Neuron (in vitro differentiated cells): Measurements from ENCODE around the gene SLC16A14.

Source experiments
- H2AFZ ChIP-seq: one replicate; pipeline ENCODE4 v1.6.1; 2013; ENCODE audit warnings: low read depth, mild to moderate bottlenecking, inconsistent platforms, low read length, moderate library complexity
- H3K27me3 ChIP-seq: one replicate; pipeline ENCODE4 v1.6.1; 2013; ENCODE audit warnings: low read length; ENCODE audit not compliant: insufficient read depth
- H3K36me3 ChIP-seq: one replicate; pipeline ENCODE4 v1.6.1; 2013; ENCODE audit warnings: low read length; ENCODE audit not compliant: insufficient read depth
- H3K4me1 ChIP-seq: one replicate; pipeline ENCODE4 v1.6.1; 2013; ENCODE audit warnings: low read length; ENCODE audit not compliant: insufficient read depth
- H3K4me3 ChIP-seq: 2 replicates; pipeline ENCODE4 v1.5.1; 2013; ENCODE audit warnings: mild to moderate bottlenecking, low read length, moderate library complexity
- H3K9me3 ChIP-seq: one replicate; pipeline ENCODE4 v1.6.1; 2013; ENCODE audit warnings: low read length

The SLC16A14 gene

GRCh38 chr2:230060672-230061293 is 7.9 kb downstream of the SLC16A14 start:
- no peaks in the 10 kb centered on the region for H3K9me3 ChIP-seq
- H3K4me3 ChIP-seq: no peak overlapping the region
- H2AFZ ChIP-seq: no peak overlapping the region
- no peaks in the 10 kb centered on the region for H3K4me1 ChIP-seq
- H3K36me3 ChIP-seq: peaks cover 61% of the 10 kb centered on the region
- no peaks in the 10 kb centered on the region for H3K27me3 ChIP-seq

GRCh38 chr2:230053753-230054478 is 14.8 kb downstream of the SLC16A14 start:
- Histone ChIP-seq H3K27me3 (no peaks in the 10 kb centered on the region), H3K4me3 (no peak overlapping the region), H3K4me1 (no peaks in the 10 kb centered on the region), H3K36me3 (peaks cover 62% of the 10 kb centered on the region), H3K9me3 (no peaks in the 10 kb centered on the region), H2AFZ (no peak overlapping the region)

- Histone ChIP-seq H2AFZ (no peak overlapping the region), H3K4me3 (no peak overlapping the region), H3K9me3 (no peaks in the 10 kb centered on the region), H3K4me1 (no peaks in the 10 kb centered on the region), H3K27me3 (no peaks in the 10 kb centered on the region), H3K36me3 (peaks cover 62% of the 10 kb centered on the region)
Measured at GRCh38 chr2:230052299-230052698, 16.4 kb downstream of the SLC16A14 start.

- peaks cover 4% of the 10 kb centered on the region for H3K9me3 ChIP-seq
- no peaks in the 10 kb centered on the region for H3K27me3 ChIP-seq
- peaks cover 71% of the 10 kb centered on the region for H3K36me3 ChIP-seq
- H3K4me1 ChIP-seq: no peaks in the 10 kb centered on the region
- no peak overlapping the region for H2AFZ ChIP-seq
- no peak overlapping the region for H3K4me3 ChIP-seq
Measured at GRCh38 chr2:230050136-230050535, 18.6 kb downstream of the SLC16A14 start.

- Histone ChIP-seq H3K9me3 (peaks cover 4% of the 10 kb centered on the region), H3K36me3 (peaks cover 74% of the 10 kb centered on the region), H3K4me3 (no peak overlapping the region), H3K27me3 (no peaks in the 10 kb centered on the region), H2AFZ (no peak overlapping the region), H3K4me1 (no peaks in the 10 kb centered on the region)
Measured at GRCh38 chr2:230048010-230048671, 20.6 kb downstream of the SLC16A14 start.

GRCh38 chr2:230046491-230046890 is 22.2 kb downstream of the SLC16A14 start:
- Histone ChIP-seq H2AFZ (no peak overlapping the region), H3K36me3 (peaks cover 82% of the 10 kb centered on the region), H3K4me1 (no peaks in the 10 kb centered on the region), H3K4me3 (no peak overlapping the region), H3K27me3 (no peaks in the 10 kb centered on the region), H3K9me3 (peaks cover 4% of the 10 kb centered on the region)

GRCh38 chr2:230043461-230043860 is 25.3 kb downstream of the SLC16A14 start:
- no peak overlapping the region for H2AFZ ChIP-seq
- no peaks in the 10 kb centered on the region for H3K27me3 ChIP-seq
- peaks cover 4% of the 10 kb centered on the region for H3K9me3 ChIP-seq
- H3K4me1 ChIP-seq: no peaks in the 10 kb centered on the region
- peaks cover 65% of the 10 kb centered on the region for H3K36me3 ChIP-seq
- no peak overlapping the region for H3K4me3 ChIP-seq

- H3K27me3 ChIP-seq: no peaks in the 10 kb centered on the region
- H3K36me3 ChIP-seq: peaks cover 60% of the 10 kb centered on the region
- no peak overlapping the region for H2AFZ ChIP-seq
- peaks cover 4% of the 10 kb centered on the region for H3K9me3 ChIP-seq
- no peaks in the 10 kb centered on the region for H3K4me1 ChIP-seq
- no peak overlapping the region for H3K4me3 ChIP-seq
Measured at GRCh38 chr2:230043025-230043424, 25.7 kb downstream of the SLC16A14 start.

GRCh38 chr2:230042195-230042594 is 26.5 kb downstream of the SLC16A14 start:
- peaks cover 4% of the 10 kb centered on the region for H3K9me3 ChIP-seq

GRCh38 chr2:230023313-230023712 is 45.4 kb downstream of the SLC16A14 start:
- no peak overlapping the region for H2AFZ ChIP-seq
- H3K4me3 ChIP-seq: no peak overlapping the region
- H3K27me3 ChIP-seq: no peaks in the 10 kb centered on the region
- H3K36me3 ChIP-seq: no peaks in the 10 kb centered on the region
- H3K4me1 ChIP-seq: no peaks in the 10 kb centered on the region
- no peaks in the 10 kb centered on the region for H3K9me3 ChIP-seq

More at GRCh38 chr2:230042195-230042594, 26.5 kb downstream of the SLC16A14 start:
- Histone ChIP-seq H2AFZ (no peak overlapping the region), H3K36me3 (peaks cover 55% of the 10 kb centered on the region), H3K4me1 (no peaks in the 10 kb centered on the region), H3K27me3 (no peaks in the 10 kb centered on the region), H3K4me3 (no peak overlapping the region)

GRCh38 chr2:230019742-230020141 is 49.0 kb downstream of the SLC16A14 start:
- Histone ChIP-seq H3K4me3 (no peak overlapping the region), H3K36me3 (no peaks in the 10 kb centered on the region), H3K9me3 (no peaks in the 10 kb centered on the region), H2AFZ (no peak overlapping the region), H3K27me3 (no peaks in the 10 kb centered on the region), H3K4me1 (no peaks in the 10 kb centered on the region)

- Histone ChIP-seq H3K36me3 (no peaks in the 10 kb centered on the region), H3K4me3 (no peak overlapping the region), H2AFZ (no peak overlapping the region), H3K9me3 (no peaks in the 10 kb centered on the region), H3K27me3 (no peaks in the 10 kb centered on the region), H3K4me1 (no peaks in the 10 kb centered on the region)
Measured at GRCh38 chr2:230018153-230018552, 50.6 kb downstream of the SLC16A14 start.

GRCh38 chr2:230016844-230017243 is 51.9 kb downstream of the SLC16A14 start:
- Histone ChIP-seq H2AFZ (no peak overlapping the region), H3K27me3 (no peaks in the 10 kb centered on the region), H3K4me3 (no peak overlapping the region), H3K9me3 (no peaks in the 10 kb centered on the region), H3K36me3 (no peaks in the 10 kb centered on the region), H3K4me1 (no peaks in the 10 kb centered on the region)
